Hepatocyte (in vitro differentiated cells): Measurements from ENCODE around the gene MYO1F. TPM values are rescaled to one million over a fixed set of nuclear protein-coding genes. Genes with fewer than 3 reads are reported as not detected.

Experiments
- DNase-seq: peaks from one replicate; pipeline ENCODE4 v3.0.0-alpha.2; 2016; ENCODE audit warnings: low spot score
- H2AFZ ChIP-seq: fragments of 200-600 bp; sonication (generic); 2 replicates; pipeline ENCODE4 v1.6.0; 2016; ENCODE audit warnings: antibody characterized with exemption, mild to moderate bottlenecking
- H3K27ac ChIP-seq: fragments of 200-600 bp; sonication (generic); 2 replicates; pipeline ENCODE4 v1.5.1; 2016; ENCODE audit warnings: mild to moderate bottlenecking
- H3K27me3 ChIP-seq: fragments of 200-600 bp; sonication (generic); 2 replicates; pipeline ENCODE4 v1.6.1; 2016
- H3K36me3 ChIP-seq: fragments of 200-600 bp; sonication (generic); replicated peaks from 2 replicates; pipeline ENCODE4 v1.5.1; 2016; ENCODE audit warnings: low read depth; ENCODE audit not compliant: insufficient read depth
- H3K4me1 ChIP-seq: fragments of 200-600 bp; sonication (generic); 2 replicates; pipeline ENCODE4 v1.5.1; 2016; ENCODE audit warnings: mild to moderate bottlenecking, moderate library complexity; ENCODE audit not compliant: insufficient read depth
- H3K4me2 ChIP-seq: fragments of 200-600 bp; sonication (generic); 2 replicates; pipeline ENCODE4 v1.6.0; 2016
- H3K4me3 ChIP-seq: fragments of 200-600 bp; sonication (generic); 2 replicates; pipeline ENCODE4 v1.5.1; 2016; ENCODE audit warnings: mild to moderate bottlenecking
- H3K79me2 ChIP-seq: fragments of 200-600 bp; sonication (generic); 2 replicates; pipeline ENCODE4 v1.6.0; 2017; ENCODE audit warnings: mild to moderate bottlenecking
- H3K9me2 ChIP-seq: fragments of 200-600 bp; sonication (generic); replicated peaks from 2 replicates; pipeline ENCODE4 v1.6.0; 2017; ENCODE audit warnings: mild to moderate bottlenecking; ENCODE audit not compliant: insufficient read depth
- H3K9me3 ChIP-seq: fragments of 200-600 bp; sonication (generic); 2 replicates; pipeline ENCODE4 v1.5.1; 2016; ENCODE audit warnings: low read depth, mild to moderate bottlenecking
- H4K20me1 ChIP-seq: fragments of 200-600 bp; sonication (generic); 2 replicates; pipeline ENCODE4 v1.6.0; 2016; ENCODE audit warnings: mild to moderate bottlenecking; ENCODE audit not compliant: insufficient read depth, poor library complexity, severe bottlenecking
- CTCF ChIP-seq: fragments of 200-600 bp; sonication (generic); IDR thresholded peaks from 2 replicates; pipeline ENCODE4 v1.5.1; 2016; ENCODE audit warnings: antibody characterized with exemption, mild to moderate bottlenecking; ENCODE audit not compliant: poor library complexity
- EZH2 ChIP-seq: fragments of 200-600 bp; sonication (generic); IDR thresholded peaks from 2 replicates; pipeline ENCODE4 v1.6.1; 2016; ENCODE audit warnings: antibody characterized with exemption, mild to moderate bottlenecking, borderline replicate concordance
- EZH2phosphoT487 ChIP-seq: fragments of 200-600 bp; sonication (generic); IDR thresholded peaks from one replicate; pipeline ENCODE4 v1.6.1; 2018; ENCODE audit warnings: antibody characterized with exemption, mild to moderate bottlenecking, low read depth, moderate library complexity; ENCODE audit not compliant: unreplicated experiment, severe bottlenecking
- WGBS: methylation state at CpG from one replicate; pipeline ENCODE4 v1.1.6; 2016; ENCODE audit warnings: low lambda C conversion rate; ENCODE audit errors: missing lambda C conversion rate; 5-methylcytosine and 5-hydroxymethylcytosine counted together
- polyA plus RNA-seq: library from polyadenylated mRNA; unstranded; fragments of >200 nt; fragmentation: Nextera tagmentation; extraction: Ambion mirVana; gene quantifications from 2 replicates; pipeline ENCODE4 v1.2.1, GENCODE V29; 2016
- total RNA-seq: library from RNA; depleted of rRNA; stranded (reverse); fragments of >200 nt; gene quantifications from 2 replicates; pipeline ENCODE4 v1.2.3, GENCODE V29; 2014

MYO1F gene
- total and polyA plus RNA-seq, 2 experiments from 2014 or later: 0.13 to 1.0 TPM

- Histone ChIP-seq H3K79me2 (no peaks in the 10 kb centered on the region), H3K4me2 (no peak overlapping the region), H3K9me3 (no peaks in the 10 kb centered on the region), H3K27me3 (no peaks in the 10 kb centered on the region), H3K9me2 (no peaks in the 10 kb centered on the region), H4K20me1 (no peaks in the 10 kb centered on the region), H3K4me1 (no peaks in the 10 kb centered on the region), H3K36me3 (no peaks in the 10 kb centered on the region), H3K4me3 (no peak overlapping the region), H3K27ac (no peak overlapping the region), H2AFZ (no peak overlapping the region)
- WGBS: 32% methylated on average over 17 of the region's 17 CpGs
- DNase-seq: peak; percentile 87
- TF ChIP-seq EZH2phosphoT487 (no peak), CTCF (peak; percentile 94)
Observed at GRCh38 chr19:8578642-8579265, 1.5 kb upstream of the MYO1F start.

- Histone ChIP-seq H3K4me2 (no peak overlapping the region), H3K36me3 (no peaks in the 10 kb centered on the region), H4K20me1 (no peaks in the 10 kb centered on the region), H3K27ac (no peak overlapping the region), H3K4me1 (no peaks in the 10 kb centered on the region), H3K9me2 (no peaks in the 10 kb centered on the region), H3K4me3 (no peak overlapping the region), H2AFZ (no peak overlapping the region), H3K27me3 (no peaks in the 10 kb centered on the region), H3K9me3 (no peaks in the 10 kb centered on the region), H3K79me2 (no peaks in the 10 kb centered on the region)
- 93% methylated on average over 4 of the region's 4 CpGs for WGBS
- TF ChIP-seq EZH2phosphoT487: no peak
- TF ChIP-seq CTCF: no peak
- TF ChIP-seq EZH2: no peak
- no peak for DNase-seq
Observed at GRCh38 chr19:8577741-8578140, 499 bp upstream of the MYO1F start.

DNA sequence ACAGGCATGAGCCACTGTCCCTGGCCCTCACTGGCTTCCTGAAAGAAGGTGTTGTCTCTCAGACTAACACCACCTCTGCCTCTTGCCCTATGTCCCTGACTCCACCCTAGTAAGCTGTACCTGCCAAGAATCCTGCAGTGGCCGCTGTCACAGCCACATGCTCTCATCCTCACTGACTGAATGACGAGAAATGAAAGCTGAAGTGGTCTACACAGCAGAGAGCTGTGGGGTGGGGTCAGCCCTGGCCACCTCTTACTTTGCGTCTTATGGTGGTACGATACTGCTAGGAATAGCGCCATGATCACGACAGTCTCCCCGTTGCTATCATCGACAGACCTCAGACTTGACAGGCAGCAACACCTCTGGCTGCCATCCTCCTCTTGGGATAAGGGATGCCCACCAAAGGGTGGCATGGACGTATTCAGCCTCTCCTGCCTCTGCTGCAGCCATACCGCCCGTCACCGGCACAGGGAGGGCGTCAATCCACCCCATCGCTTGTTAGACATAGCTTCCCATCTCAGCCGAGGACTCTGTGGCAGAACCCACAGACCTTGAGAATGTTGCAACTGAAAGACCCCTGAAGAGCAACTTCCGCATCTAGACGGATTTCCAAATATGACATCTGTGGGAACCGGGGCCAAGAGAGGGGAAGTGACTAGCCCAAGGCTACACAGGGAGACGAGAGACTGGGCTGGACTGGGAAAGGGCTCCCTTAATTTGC is 809 bp downstream of the MYO1F start:
- no peak overlapping the region for H3K27ac ChIP-seq
- WGBS: 88% methylated on average over 19 of the region's 19 CpGs
- H3K79me2 ChIP-seq: no peaks in the 10 kb centered on the region

More for the DNA sequence above, 809 bp downstream of the MYO1F start:
- TF ChIP-seq CTCF (no peak), EZH2 (no peak), EZH2phosphoT487 (no peak)
- no peak overlapping the region for H2AFZ ChIP-seq
- H3K9me3 ChIP-seq: no peaks in the 10 kb centered on the region
- no peak for DNase-seq
- no peaks in the 10 kb centered on the region for H3K36me3 ChIP-seq
- H3K4me1 ChIP-seq: no peaks in the 10 kb centered on the region
- no peak overlapping the region for H3K4me2 ChIP-seq
- no peaks in the 10 kb centered on the region for H3K9me2 ChIP-seq
- no peaks in the 10 kb centered on the region for H3K27me3 ChIP-seq
- no peaks in the 10 kb centered on the region for H4K20me1 ChIP-seq
- H3K4me3 ChIP-seq: no peak overlapping the region
